Posterior vena cava (tissue), 2 donors: ENCODE data around the gene MAU2. TPM values are rescaled to one million over a fixed set of nuclear protein-coding genes. Genes with fewer than 3 reads are reported as not detected.

Source experiments
- DNase-seq: peaks from one replicate; pipeline ENCODE4 v3.0.0-alpha.2; 2020; ENCODE audit warnings: low spot score
- intact Hi-C, 2 donors: fragments of 100-400 bp; cut with DNase I; formaldehyde crosslinking; loops; one replicate each; pipeline versions ENCODE4 v1.14.1 to v1.14.2; 2022 to 2023
- total RNA-seq, 2 donors: library from RNA; stranded (reverse); fragmentation: NEBNext Ultra II Directional; extraction: Animal tissue kit (Norgen Biotek cat#: 25700); gene quantifications; one replicate each; pipeline ENCODE4 v1.2.1, GENCODE V29; 2021
- donor health status: DM: yes; HTN: yes; CAD: no.
- donor health status: DM: yes; HTN: yes; CAD: no.

MAU2 gene
- total RNA-seq, 2 donors from 2014 or later, result 37.1 to 42.0 TPM

GRCh38 chr19:19403373-19403901 is 82.8 kb downstream of the MAU2 start:
- DNase-seq, result no peak
- intact Hi-C loops, result no loop called here

- peak; percentile 99 for DNase-seq
- intact Hi-C loops, result no loop called here
Measured at GRCh38 chr19:19404879-19405860, 84.5 kb downstream of the MAU2 start, which contains the start of gene GATAD2A. Gene GATAD2A, plus strand, starts transcription at chr19:19405675. Its CDS starts 59,671 bp downstream, at chr19:19465346.

GRCh38 chr19:19405971-19406877 is 85.6 kb downstream of the MAU2 start:
- intact Hi-C loops, result no loop called here
- peak; percentile 87 for DNase-seq

- intact Hi-C loops, result no loop called here
Measured at GRCh38 chr19:19406878-19407632, 86.4 kb downstream of the MAU2 start.

GRCh38 chr19:19407633-19407930 is 87.0 kb downstream of the MAU2 start:
- intact Hi-C loops, result no loop called here
- no peak for DNase-seq

More at GRCh38 chr19:19406878-19407632, 86.4 kb downstream of the MAU2 start:
- no peak for DNase-seq

Other genes with a start within 250 kb of the MAU2 start
- 10 to 100 TPM; 14.0 to 20.1 TPM for gene TMEM161A, start 182.4 kb upstream of the MAU2 start, total RNA-seq
- gene MEF2B, start 150.6 kb upstream of the MAU2 start, total RNA-seq, result 1 to 10 TPM in 1 of 2 donors, under 1 TPM in 1; 0.76 to 1.3 TPM
- gene BORCS8, start 128.7 kb upstream of the MAU2 start, total RNA-seq, result 10 to 100 TPM; 16.2 to 19.4 TPM
- 10 to 100 TPM; 32.8 to 36.6 TPM for gene RFXANK, start 128.6 kb upstream of the MAU2 start, total RNA-seq
- gene NR2C2AP, start 117.4 kb upstream of the MAU2 start, total RNA-seq, result 10 to 100 TPM in 1 of 2 donors, 1 to 10 TPM in 1; 9.3 to 14.8 TPM
- not detected for gene NCAN, start 108.9 kb upstream of the MAU2 start, total RNA-seq
- gene TM6SF2, start 47.5 kb upstream of the MAU2 start, total RNA-seq, result 1 to 10 TPM in 1 of 2 donors, not detected in 1; 1.9 TPM
- gene SUGP1, start 320 bp upstream of the MAU2 start, total RNA-seq, result 10 to 100 TPM; 25.8 to 30.4 TPM
- 10 to 100 TPM; 54.3 to 70.9 TPM for gene GATAD2A, start 84.8 kb downstream of the MAU2 start, total RNA-seq
- gene TSSK6, start 194.7 kb downstream of the MAU2 start, total RNA-seq, result under 1 TPM; 0.46 to 1.00 TPM
- gene NDUFA13, start 195.4 kb downstream of the MAU2 start, total RNA-seq, result 100 to 1,000 TPM; 217 to 248 TPM
- 1 to 10 TPM; 2.9 to 3.7 TPM for gene YJEFN3, start 208.1 kb downstream of the MAU2 start, total RNA-seq
- 1 to 10 TPM in 1 of 2 donors, under 1 TPM in 1; 0.67 to 2.3 TPM for gene CILP2, start 217.4 kb downstream of the MAU2 start, total RNA-seq